Ishikawa (cell line): Measurements from ENCODE around the gene ARHGAP42.

Experiments used
- REST ChIP-seq: IDR thresholded peaks from 2 replicates; pipeline ENCODE4 v1.6.1; 2012; ENCODE audit warnings: low read depth, mild to moderate bottlenecking
- TF ChIP-seq, protein P1 (sequence below): IDR thresholded peaks from 2 replicates; pipeline ENCODE4 v1.6.1; 2012

- TF ChIP-seq, protein P1, sequence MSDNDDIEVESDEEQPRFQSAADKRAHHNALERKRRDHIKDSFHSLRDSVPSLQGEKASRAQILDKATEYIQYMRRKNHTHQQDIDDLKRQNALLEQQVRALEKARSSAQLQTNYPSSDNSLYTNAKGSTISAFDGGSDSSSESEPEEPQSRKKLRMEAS = no peak
- no peak for TF ChIP-seq REST
Observed at GRCh38 chr11:100646545-100646944, 40.5 kb upstream of the ARHGAP42 start.
